Measurements from ENCODE around the gene TADA1.
"Not testable (repeated sequence)": the region's sequence is repeated elsewhere in the genome, so short reads cannot be mapped to it uniquely, and the experiment has no call there.

The TADA1 gene

GRCh38 chr1:166889776-166890175 lies 13.7 kb upstream of the TADA1 start:
- no peak for DNase-seq (ENCODE audit: low read depth)

- no peak for DNase-seq (ENCODE audit: low read depth)
These were observed 12.5 kb upstream of the TADA1 start for GRCh38 chr1:166888373-166889111.

GRCh38 chr1:166884971-166885370 lies 8.9 kb upstream of the TADA1 start:
- DNase-seq (ENCODE audit: low read depth) = no peak

GRCh38 chr1:166884040-166884642 lies 8.1 kb upstream of the TADA1 start:
- no peak for DNase-seq (ENCODE audit: low read depth)

- no peak for DNase-seq (ENCODE audit: low read depth)
These were observed 6.8 kb upstream of the TADA1 start for GRCh38 chr1:166882893-166883292.

GRCh38 chr1:166878173-166878917 lies 2.3 kb upstream of the TADA1 start:
- DNase-seq (ENCODE audit: low read depth) = not testable (repeated sequence)

- no peak for DNase-seq (ENCODE audit: low read depth)
These were observed 425 bp upstream of the TADA1 start for GRCh38 chr1:166876540-166876838.

GRCh38 chr1:166875302-166875733 lies 746 bp downstream of the TADA1 start:
- DNase-seq (ENCODE audit: low read depth) = no peak

- DNase-seq (ENCODE audit: low read depth) = no peak
These were observed 1.6 kb downstream of the TADA1 start for GRCh38 chr1:166874464-166874863.

- DNase-seq (ENCODE audit: low read depth) = no peak
These were observed 5.5 kb downstream of the TADA1 start for GRCh38 chr1:166870584-166870983.

- DNase-seq (ENCODE audit: low read depth) = no peak
These were observed 6.6 kb downstream of the TADA1 start for GRCh38 chr1:166869318-166870099.

- DNase-seq (ENCODE audit: low read depth) = no peak
These were observed 7.4 kb downstream of the TADA1 start for GRCh38 chr1:166868639-166869038.

- no peak for DNase-seq (ENCODE audit: low read depth)
These were observed 10.1 kb downstream of the TADA1 start for GRCh38 chr1:166865926-166866325.

GRCh38 chr1:166859597-166859996 lies 16.5 kb downstream of the TADA1 start:
- DNase-seq (ENCODE audit: low read depth) = no peak

GRCh38 chr1:166858726-166859419 lies 17.2 kb downstream of the TADA1 start:
- no peak for DNase-seq (ENCODE audit: low read depth)

GRCh38 chr1:166857995-166858394 lies 18.1 kb downstream of the TADA1 start:
- no peak for DNase-seq (ENCODE audit: low read depth)

GRCh38 chr1:166855558-166855957 lies 20.5 kb downstream of the TADA1 start:
- no peak for DNase-seq (ENCODE audit: low read depth)

GRCh38 chr1:166852918-166853317 lies 23.1 kb downstream of the TADA1 start:
- no peak for DNase-seq (ENCODE audit: low read depth)

- no peak for DNase-seq (ENCODE audit: low read depth)
These were observed 26.9 kb downstream of the TADA1 start for GRCh38 chr1:166849135-166849534.

- no peak for DNase-seq (ENCODE audit: low read depth)
These were observed 27.9 kb downstream of the TADA1 start for GRCh38 chr1:166848193-166848592.

GRCh38 chr1:166844791-166845190 lies 31.3 kb downstream of the TADA1 start:
- DNase-seq (ENCODE audit: low read depth) = no peak

Measured in GM04504 (cell line).